ENCODE data around the gene TSTD1.

GRCh38 chr1:161051219-161051618 lies 12.5 kb upstream of the TSTD1 start:
- TF ChIP-seq EZH2 (IDR thresholded peaks at IDR 0.05; ENCODE audit: low read length, missing control alignments) (no peak), CTCF (conservative IDR thresholded peaks at IDR 0.05 in 1 of 2, IDR thresholded peaks at IDR 0.05 in 1 of 2; ENCODE audit: low read depth in 1 of 2, low read length in 2 of 2) (no peak)
